Measurements from ENCODE around the gene GRIK4.

Gene GRIK4

GRCh38 chr11:120603071-120603470 lies 91.5 kb downstream of the GRIK4 start:
- no peaks in the 10 kb centered on the region for H4K20me1 ChIP-seq (ENCODE audit: insufficient read depth, low read length, poor library complexity, severe bottlenecking)
- TF ChIP-seq CTCF (conservative IDR thresholded peaks at IDR 0.05; ENCODE audit: low read length) (no peak), EZH2phosphoT487 (IDR thresholded peaks at IDR 0.05; ENCODE audit: borderline replicate concordance) (no peak)
- no peaks in the 10 kb centered on the region for H3K9me3 ChIP-seq (ENCODE audit: insufficient read depth, low read depth, low read length)
- no peaks in the 10 kb centered on the region for H3K27me3 ChIP-seq (ENCODE audit: insufficient read depth, low read length, poor library complexity, severe bottlenecking)
- no peak overlapping the region for H2AFZ ChIP-seq (ENCODE audit: low read length)
- no peaks in the 10 kb centered on the region for H3K4me1 ChIP-seq (ENCODE audit: insufficient read depth, low read length, poor library complexity, severe bottlenecking)
- no peak overlapping the region for H3K4me2 ChIP-seq (ENCODE audit: low read depth, low read length, poor library complexity, severe bottlenecking)
- H3K36me3 ChIP-seq (ENCODE audit: insufficient read depth, low read length), result no peaks in the 10 kb centered on the region
- no peak overlapping the region for H3K9ac ChIP-seq (ENCODE audit: low read depth, low read length, poor library complexity, severe bottlenecking)
- H3K4me3 ChIP-seq (ENCODE audit: low read length, poor library complexity, severe bottlenecking), result no peak overlapping the region
- H3F3A ChIP-seq (ENCODE audit: low read depth), result no peaks in the 10 kb centered on the region
- no peaks in the 10 kb centered on the region for H3K79me2 ChIP-seq (ENCODE audit: insufficient read depth, low read length)
- no peaks in the 10 kb centered on the region for H3K9me2 ChIP-seq (replicated peaks; ENCODE audit: low read depth, low read length)

- no peaks in the 10 kb centered on the region for H3K27me3 ChIP-seq (ENCODE audit: insufficient read depth, low read length, poor library complexity, severe bottlenecking)
- no peak overlapping the region for H2AFZ ChIP-seq (ENCODE audit: low read length)
- H3K4me3 ChIP-seq (ENCODE audit: low read length, poor library complexity, severe bottlenecking), result no peak overlapping the region
- H3K9ac ChIP-seq (ENCODE audit: low read depth, low read length, poor library complexity, severe bottlenecking), result no peak overlapping the region
- H4K20me1 ChIP-seq (ENCODE audit: insufficient read depth, low read length, poor library complexity, severe bottlenecking), result no peaks in the 10 kb centered on the region
- H3F3A ChIP-seq (ENCODE audit: low read depth), result no peaks in the 10 kb centered on the region
- H3K36me3 ChIP-seq (ENCODE audit: insufficient read depth, low read length), result no peaks in the 10 kb centered on the region
- H3K9me2 ChIP-seq (replicated peaks; ENCODE audit: low read depth, low read length), result no peaks in the 10 kb centered on the region
- H3K79me2 ChIP-seq (ENCODE audit: insufficient read depth, low read length), result no peaks in the 10 kb centered on the region
- no peaks in the 10 kb centered on the region for H3K9me3 ChIP-seq (ENCODE audit: insufficient read depth, low read depth, low read length)
- H3K4me2 ChIP-seq (ENCODE audit: low read depth, low read length, poor library complexity, severe bottlenecking), result no peak overlapping the region
- H3K4me1 ChIP-seq (ENCODE audit: insufficient read depth, low read length, poor library complexity, severe bottlenecking), result no peaks in the 10 kb centered on the region
- TF ChIP-seq EZH2phosphoT487 (IDR thresholded peaks at IDR 0.05; ENCODE audit: borderline replicate concordance) (no peak), CTCF (conservative IDR thresholded peaks at IDR 0.05; ENCODE audit: low read length) (no peak)
Observed at GRCh38 chr11:120605469-120605868, 93.9 kb downstream of the GRIK4 start.

GRCh38 chr11:120606211-120607010 lies 94.9 kb downstream of the GRIK4 start:
- no peak overlapping the region for H3K9ac ChIP-seq (ENCODE audit: low read depth, low read length, poor library complexity, severe bottlenecking)
- H3K4me3 ChIP-seq (ENCODE audit: low read length, poor library complexity, severe bottlenecking), result no peak overlapping the region
- no peaks in the 10 kb centered on the region for H3K9me3 ChIP-seq (ENCODE audit: insufficient read depth, low read depth, low read length)
- no peak overlapping the region for H2AFZ ChIP-seq (ENCODE audit: low read length)
- no peaks in the 10 kb centered on the region for H4K20me1 ChIP-seq (ENCODE audit: insufficient read depth, low read length, poor library complexity, severe bottlenecking)
- H3K9me2 ChIP-seq (replicated peaks; ENCODE audit: low read depth, low read length), result no peaks in the 10 kb centered on the region
- no peak for TF ChIP-seq CTCF (conservative IDR thresholded peaks at IDR 0.05; ENCODE audit: low read length)
- no peak for TF ChIP-seq EZH2phosphoT487 (IDR thresholded peaks at IDR 0.05; ENCODE audit: borderline replicate concordance)
- no peak overlapping the region for H3K4me2 ChIP-seq (ENCODE audit: low read depth, low read length, poor library complexity, severe bottlenecking)
- H3K27me3 ChIP-seq (ENCODE audit: insufficient read depth, low read length, poor library complexity, severe bottlenecking), result no peaks in the 10 kb centered on the region
- H3K4me1 ChIP-seq (ENCODE audit: insufficient read depth, low read length, poor library complexity, severe bottlenecking), result no peaks in the 10 kb centered on the region
- H3K79me2 ChIP-seq (ENCODE audit: insufficient read depth, low read length), result no peaks in the 10 kb centered on the region
- no peaks in the 10 kb centered on the region for H3K36me3 ChIP-seq (ENCODE audit: insufficient read depth, low read length)
- H3F3A ChIP-seq (ENCODE audit: low read depth), result no peaks in the 10 kb centered on the region
